ENCODE measurements around the gene AMOTL1. TPM values are rescaled to one million over a fixed set of nuclear protein-coding genes. Genes with fewer than 3 reads are reported as not detected.

AMOTL1 gene
- total and polyA plus RNA-seq, 2 of the 8 experiments (the other 6 are each of a cell fraction or from before 2014, with no cell fraction given) = 9.0 to 27.6 TPM

GRCh38 chr11:94895451-94895850 is 127.3 kb downstream of the AMOTL1 start (continued):
- no peak for TF ChIP-seq SIX5 (IDR thresholded peaks at IDR 0.05; ENCODE audit: low read depth, low read length)
- TF ChIP-seq, protein P1, sequence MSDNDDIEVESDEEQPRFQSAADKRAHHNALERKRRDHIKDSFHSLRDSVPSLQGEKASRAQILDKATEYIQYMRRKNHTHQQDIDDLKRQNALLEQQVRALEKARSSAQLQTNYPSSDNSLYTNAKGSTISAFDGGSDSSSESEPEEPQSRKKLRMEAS (IDR thresholded peaks at IDR 0.05) = no peak
